Bone marrow (tissue), 2 donors: ENCODE results near the gene CBX4.

Experiments
- DNase-seq, 2 donors: peaks; one replicate each; lab custom pipeline; 2025; lab: John Stamatoyannopoulos, UW

Gene CBX4

GRCh38 chr17:79841369-79842135 is 2.3 kb upstream of the CBX4 start:
- DNase-seq, result no peak

GRCh38 chr17:79840989-79841286 is 1.7 kb upstream of the CBX4 start:
- DNase-seq, result no peak

- DNase-seq, result peak in 1 of 2 donors; percentile 41
Observed at GRCh38 chr17:79840269-79840988, 1.2 kb upstream of the CBX4 start.

GRCh38 chr17:79838522-79839274 is 542 bp downstream of the CBX4 start:
- peak in 1 of 2 donors; percentile 55 for DNase-seq

- DNase-seq, result no peak
Observed at GRCh38 chr17:79837888-79838521, 1.2 kb downstream of the CBX4 start.

- DNase-seq, result peak; percentile 41 to 52
Observed at GRCh38 chr17:79836972-79837887, 2.0 kb downstream of the CBX4 start.

GRCh38 chr17:79836510-79836971 is 2.7 kb downstream of the CBX4 start:
- peak in 1 of 2 donors; percentile 66 for DNase-seq

GRCh38 chr17:79835953-79836509 is 3.2 kb downstream of the CBX4 start:
- no peak for DNase-seq

GRCh38 chr17:79835470-79835899 is 3.8 kb downstream of the CBX4 start:
- no peak for DNase-seq

- no peak for DNase-seq
Observed at GRCh38 chr17:79834565-79835469, 4.4 kb downstream of the CBX4 start.

GRCh38 chr17:79833744-79834564 is 5.3 kb downstream of the CBX4 start:
- DNase-seq, result no peak

GRCh38 chr17:79833110-79833450 is 6.2 kb downstream of the CBX4 start:
- DNase-seq, result no peak

GRCh38 chr17:79832218-79833109 is 6.8 kb downstream of the CBX4 start:
- no peak for DNase-seq

- DNase-seq, result no peak
Observed at GRCh38 chr17:79831265-79832217, 7.7 kb downstream of the CBX4 start.

- no peak for DNase-seq
Observed at GRCh38 chr17:79830763-79831264, 8.4 kb downstream of the CBX4 start.

GRCh38 chr17:79830303-79830702 is 8.9 kb downstream of the CBX4 start:
- DNase-seq, result no peak

- DNase-seq, result no peak
Observed at GRCh38 chr17:79829457-79829856, 9.8 kb downstream of the CBX4 start.
